HG03060 (cell line): ENCODE data around the gene DTYMK.

Experiments used
- ATAC-seq: cut with Tn5 transposase; IDR thresholded peaks from one replicate; pipeline ENCODE4 v1.9.1; 2021; ENCODE audit warnings: low read depth, moderate number of reproducible peaks; ENCODE audit not compliant: unreplicated experiment

Gene DTYMK

DNA sequence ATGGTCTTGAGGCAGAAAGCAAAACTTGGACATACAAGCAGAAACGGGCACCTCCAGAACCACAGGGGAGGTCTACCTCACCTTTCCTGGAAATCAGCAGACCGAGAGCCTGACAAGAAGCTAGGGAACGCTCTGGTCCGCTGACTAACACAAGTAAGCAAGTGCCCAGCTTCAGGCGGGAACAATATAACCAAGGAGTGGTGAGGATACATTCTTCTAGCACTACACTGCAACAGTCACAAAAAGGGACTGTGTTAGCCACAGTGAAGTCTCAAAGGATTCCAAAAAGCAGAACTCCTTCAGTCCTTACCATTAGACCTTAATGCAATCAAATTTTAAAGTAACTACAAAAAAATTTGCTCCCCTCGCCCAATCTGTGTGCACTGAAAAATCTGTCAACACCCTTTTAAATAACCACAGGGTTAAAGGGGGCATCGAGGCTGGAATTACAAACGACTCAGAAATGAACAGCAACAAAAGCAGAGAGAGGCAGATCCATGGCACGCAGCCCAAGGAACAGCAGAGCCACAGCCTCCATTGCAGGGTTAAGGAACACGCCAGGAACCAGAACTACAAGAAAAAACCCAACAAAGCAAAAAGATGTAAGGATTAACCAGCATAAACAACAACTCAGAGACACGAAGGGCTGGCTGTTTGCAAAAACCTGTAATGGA lies 56.7 kb downstream of the DTYMK start:
- no peak for ATAC-seq

DNA sequence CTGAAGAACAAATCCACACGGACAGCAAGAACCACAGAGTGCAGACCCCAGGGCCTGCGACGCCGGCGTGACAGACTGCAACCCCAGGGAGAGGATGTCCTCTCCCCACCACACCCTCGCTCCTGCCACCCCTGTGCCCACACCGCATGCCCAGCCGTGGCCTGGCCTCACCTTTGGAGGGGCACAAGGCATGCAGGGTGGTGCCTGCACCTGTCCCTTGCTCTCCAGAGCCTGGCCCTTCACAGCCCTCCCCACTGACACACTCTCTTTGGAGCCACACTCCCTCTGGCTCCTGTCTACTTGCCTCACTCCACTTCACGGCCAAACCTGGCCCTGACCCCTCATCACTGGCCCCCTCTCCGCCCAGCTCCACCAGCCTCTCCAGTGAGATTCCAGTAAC lies 58.9 kb downstream of the DTYMK start:
- ATAC-seq = no peak
